ENCODE measurements around the gene SMPX. TPM values are rescaled to one million over a fixed set of nuclear protein-coding genes. Genes with fewer than 3 reads are reported as not detected.

Gene SMPX
- total RNA-seq, 1 experiment from 2014 or later = not detected

DNA sequence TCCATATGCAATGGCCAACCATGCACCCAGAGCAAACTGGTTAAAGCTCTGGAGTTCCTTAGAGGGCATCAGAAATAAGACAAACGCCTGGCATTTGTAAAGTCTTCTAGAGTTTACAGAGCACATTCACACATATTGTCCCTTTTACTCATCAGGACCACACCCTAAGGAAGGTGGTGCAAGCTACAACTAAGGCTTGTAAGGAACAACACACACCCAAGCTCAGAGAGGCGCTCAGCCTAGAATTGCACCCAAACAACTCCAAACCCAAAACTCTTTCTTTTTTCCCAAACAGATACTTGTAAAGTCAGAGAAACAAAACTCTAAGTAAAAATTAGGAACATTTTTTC, 46.1 kb downstream of the SMPX start:
- DNase-seq (ENCODE audit: low read depth) = no peak

DNA sequence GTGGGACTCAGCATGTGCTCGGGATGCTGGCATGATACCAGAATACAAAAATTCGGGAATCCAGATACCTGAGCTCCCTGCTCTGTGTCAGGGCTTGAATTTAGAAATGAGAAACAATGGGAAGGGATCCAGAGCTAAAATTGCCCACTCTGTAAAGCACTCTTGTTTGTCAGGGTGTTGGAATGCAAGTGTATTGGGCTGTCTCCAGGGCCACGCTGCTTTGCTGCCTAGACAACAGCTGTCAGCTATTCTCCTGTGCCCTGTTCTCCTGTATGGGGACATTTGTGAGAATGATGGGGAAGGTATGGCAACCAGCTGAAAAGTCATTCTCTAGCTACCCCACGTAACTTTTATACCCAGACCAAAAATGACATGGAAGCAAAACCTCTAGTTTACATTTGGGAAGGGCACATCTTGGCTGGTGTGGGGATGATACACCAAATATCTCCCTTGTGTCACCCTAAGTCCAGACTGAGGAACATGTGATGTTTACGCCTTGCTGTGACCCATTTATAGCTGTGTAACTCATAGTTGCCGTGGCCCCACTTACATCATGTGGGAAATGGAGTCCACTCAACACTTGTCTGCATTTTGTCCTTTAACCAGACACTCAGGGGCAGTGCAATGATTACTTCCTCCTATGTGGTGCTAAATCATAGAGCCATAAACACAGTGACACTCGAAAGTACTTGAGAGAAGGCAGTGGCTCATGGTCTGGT, 46.6 kb downstream of the SMPX start:
- no peak for DNase-seq (ENCODE audit: low read depth)

DNA sequence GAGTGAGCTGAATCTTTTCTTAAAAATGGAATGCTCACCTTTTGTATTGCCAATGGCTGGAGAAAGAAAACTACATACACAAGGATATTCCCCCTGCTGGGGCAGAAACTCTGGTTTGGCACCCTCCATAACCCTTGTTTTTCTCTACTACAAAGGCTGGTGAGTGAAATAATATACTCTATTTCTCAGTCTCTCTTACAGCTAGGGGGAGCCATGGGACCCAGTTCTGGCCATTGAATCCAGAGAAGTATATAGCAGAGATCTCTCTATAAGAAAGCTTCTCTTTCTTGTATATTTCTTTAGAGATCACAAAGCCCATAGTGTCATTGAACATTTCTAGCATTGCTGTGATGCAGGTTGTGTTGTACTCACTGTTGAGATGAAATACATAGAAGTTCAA, 49.8 kb downstream of the SMPX start:
- DNase-seq (ENCODE audit: low read depth) = no peak

DNA sequence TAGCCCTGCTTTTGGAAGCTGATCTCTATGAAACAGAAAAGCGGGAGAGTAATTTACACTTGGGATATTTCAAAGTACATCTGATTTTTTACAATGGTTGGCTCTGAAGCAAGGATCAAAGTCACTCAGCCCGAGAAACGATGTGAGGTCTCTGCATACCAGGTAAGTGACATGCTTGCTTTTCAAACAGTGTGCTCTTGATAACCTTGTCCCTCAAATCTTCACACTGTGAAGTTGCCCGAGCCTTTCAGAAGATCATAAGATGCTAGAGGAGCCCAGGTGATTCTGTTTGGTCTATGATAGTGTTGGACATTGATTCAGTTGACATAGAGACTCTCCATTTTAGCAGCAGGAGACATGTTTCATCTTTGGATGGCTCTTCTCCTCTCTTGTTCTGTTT, 52.7 kb downstream of the SMPX start:
- no peak for DNase-seq (ENCODE audit: low read depth)

DNA sequence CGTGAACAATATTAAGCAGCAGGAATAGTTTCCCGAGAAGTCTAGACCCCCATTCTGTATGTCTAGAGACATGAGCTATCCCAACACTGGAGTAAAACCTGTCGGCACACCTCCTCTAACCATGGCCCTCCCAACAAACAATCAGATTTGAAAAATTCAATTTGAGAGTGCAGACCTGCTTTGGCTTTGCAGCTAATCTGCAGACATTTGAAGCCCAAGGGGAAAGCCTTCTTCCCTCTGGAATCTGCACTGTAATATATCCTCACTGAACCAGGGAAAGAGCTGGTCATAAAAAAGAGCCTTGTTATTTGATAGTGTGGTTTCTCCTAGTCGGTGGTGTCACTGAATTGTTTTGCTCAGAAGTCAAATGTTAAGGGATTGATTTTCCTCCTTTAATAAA, 55.2 kb downstream of the SMPX start:
- no peak for DNase-seq (ENCODE audit: low read depth)

DNA sequence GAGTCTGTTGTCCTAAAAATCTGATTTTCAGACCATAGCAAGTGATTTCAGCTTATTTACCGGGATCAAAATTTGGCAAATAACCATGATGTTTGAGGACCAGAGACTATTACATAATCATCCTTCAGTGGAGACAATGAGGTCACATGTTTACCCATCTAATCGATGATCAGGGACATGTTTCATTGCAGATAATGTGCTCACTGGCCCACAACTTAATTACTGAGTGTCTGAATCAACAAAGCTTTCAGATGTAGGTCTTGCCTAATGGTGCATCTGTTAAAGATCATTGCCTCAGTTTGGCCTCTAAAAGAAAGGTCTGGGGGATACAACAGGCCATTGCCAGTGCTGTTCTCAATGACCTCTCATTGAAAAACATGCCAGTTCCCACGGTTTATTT, 56.9 kb downstream of the SMPX start:
- no peak for DNase-seq (ENCODE audit: low read depth)

DNA sequence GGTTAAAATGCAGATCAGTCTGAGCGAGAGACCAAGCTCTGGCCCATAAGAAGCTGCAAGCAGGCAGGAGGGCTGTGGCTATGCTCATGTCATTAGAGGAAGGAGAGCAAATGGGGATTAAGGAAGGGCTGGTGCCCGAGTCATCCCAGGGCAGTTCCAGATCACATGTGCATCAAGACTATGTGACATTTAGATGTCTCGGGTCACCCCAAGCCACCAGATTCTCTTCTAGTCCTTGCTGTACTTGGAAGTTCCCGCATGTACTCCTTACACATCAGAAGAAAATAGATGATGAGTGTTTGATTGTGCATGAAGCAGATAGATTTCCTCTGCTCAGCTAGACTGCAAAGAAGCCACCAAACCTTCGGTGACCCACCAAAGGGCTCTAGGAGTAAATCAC, 57.6 kb downstream of the SMPX start:
- DNase-seq (ENCODE audit: low read depth) = no peak

DNA sequence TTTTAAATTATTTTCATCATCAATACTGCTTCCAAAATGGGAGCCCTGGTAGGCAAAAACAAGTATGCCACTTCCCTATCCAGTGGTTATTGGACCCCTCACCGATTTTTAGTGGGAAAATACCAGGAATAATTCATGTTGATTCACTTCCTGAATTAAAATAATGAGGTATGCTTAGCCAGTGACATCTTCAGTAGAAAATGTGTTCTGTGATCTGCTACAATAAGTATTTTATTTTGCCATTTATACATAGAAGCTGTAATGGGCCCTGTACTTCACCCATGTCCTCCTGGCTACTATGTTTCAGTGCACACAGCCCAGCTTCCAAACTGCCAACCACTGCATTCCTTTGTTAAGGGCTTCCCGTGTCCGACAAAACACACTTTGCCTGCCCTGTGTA, 58.8 kb downstream of the SMPX start:
- no peak for DNase-seq (ENCODE audit: low read depth)

DNA sequence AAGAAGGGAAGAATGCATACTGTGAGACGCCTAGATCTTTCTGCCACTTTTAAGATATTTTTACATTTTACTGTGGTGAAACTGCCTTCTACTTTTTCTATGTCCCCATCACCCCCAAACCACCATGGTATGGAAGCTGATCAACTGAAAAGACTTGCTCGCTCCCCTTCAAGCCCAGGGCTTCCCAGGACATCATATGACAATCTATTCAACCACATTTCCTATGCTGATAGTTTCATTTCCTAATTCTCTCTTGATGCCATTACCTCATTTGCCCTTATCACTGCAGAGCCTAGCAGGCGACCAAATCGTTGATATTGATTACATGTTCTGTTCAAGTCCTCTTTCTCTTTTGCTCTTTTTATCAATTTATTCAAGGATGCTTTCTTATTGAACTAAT, 59.6 kb downstream of the SMPX start:
- DNase-seq (ENCODE audit: low read depth) = no peak

DNA sequence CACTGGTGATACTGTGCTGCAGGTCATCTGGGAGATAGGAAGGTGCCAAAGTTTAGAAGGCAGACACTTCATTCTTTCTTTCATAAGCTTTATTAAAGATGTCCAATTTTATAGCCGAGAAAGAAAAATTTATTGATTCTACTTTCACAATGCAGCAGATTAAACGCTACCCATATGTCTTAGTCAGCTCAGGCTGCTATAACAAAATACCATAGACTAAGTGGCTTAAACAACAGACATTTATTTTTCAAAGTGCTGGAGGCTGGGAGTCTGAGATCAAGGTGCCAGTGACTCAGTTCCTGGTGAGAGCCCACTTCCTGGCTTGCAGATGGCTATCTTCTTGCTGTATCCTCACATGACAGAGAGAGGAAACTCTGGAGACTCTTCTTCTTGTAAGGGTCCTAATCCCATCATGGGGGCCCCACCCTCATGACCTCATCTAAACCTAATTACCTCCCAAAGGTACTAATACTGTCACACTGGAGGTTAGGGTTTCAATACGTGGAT, 66.4 kb downstream of the SMPX start:
- peak; percentile 18 for DNase-seq (ENCODE audit: low read depth)

DNA sequence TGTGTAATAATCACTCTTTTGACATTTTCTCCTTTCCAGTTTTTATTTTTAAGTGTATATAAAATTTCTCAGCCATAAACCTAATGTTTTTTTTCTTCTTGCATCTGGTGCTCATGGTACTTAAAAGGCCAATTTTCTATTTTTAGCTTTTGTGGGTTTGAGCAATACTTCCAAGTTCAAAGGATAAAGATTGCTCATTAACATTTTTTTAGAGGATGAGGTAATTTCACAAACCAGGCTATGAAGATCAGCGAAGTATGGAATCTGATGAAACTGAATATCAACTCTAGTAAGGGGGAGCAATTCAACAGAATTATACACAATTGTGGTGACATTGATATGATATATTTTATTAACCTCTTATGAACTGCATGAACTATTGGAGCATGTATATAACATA, 74.0 kb downstream of the SMPX start:
- DNase-seq (ENCODE audit: low read depth) = no peak

DNA sequence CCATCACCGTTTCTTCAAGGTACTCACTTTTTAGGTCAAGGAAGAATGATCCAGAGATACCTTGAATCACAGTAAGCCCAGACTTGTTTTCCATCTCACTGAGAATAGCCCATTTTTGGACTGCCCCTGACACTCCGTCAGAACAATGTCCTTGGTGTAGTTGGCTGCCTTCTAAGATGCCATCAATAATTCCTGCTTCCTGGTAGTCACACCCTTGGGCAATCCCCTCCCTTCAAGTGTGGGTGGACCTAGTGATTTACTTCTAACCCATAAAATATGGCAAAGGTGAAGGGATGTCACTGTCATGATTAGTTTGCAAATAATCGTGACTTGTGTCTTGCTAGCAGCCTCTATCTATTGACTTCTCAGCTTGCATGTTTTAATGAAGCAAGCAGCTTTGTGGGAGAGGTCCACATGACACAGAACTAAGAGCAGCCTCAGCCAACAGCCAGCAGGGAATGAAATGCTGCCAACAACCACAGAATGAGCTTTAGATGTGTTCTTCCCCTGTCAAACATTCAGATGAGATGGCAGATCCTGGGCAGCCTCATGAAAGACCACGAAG, 79.8 kb downstream of the SMPX start:
- DNase-seq (ENCODE audit: low read depth) = no peak

DNA sequence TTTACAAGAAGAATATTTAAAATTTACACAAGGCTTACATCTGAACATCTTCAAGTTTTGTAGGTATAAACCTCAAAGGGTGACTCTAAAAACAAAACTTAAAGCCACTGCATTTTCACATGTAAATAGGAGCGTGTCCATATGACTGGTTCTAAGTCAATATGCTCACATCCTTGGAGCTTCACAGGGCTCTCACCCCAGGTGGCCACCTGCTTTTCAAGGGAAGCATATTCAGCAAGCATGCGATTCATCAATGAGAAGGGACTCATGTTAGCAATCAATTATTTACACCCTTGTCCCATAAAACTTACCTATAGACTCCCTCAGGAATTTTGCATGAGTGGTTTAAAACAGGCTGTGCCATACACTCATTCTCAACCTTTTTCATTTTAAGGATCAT, 82.0 kb downstream of the SMPX start:
- DNase-seq (ENCODE audit: low read depth) = no peak

DNA sequence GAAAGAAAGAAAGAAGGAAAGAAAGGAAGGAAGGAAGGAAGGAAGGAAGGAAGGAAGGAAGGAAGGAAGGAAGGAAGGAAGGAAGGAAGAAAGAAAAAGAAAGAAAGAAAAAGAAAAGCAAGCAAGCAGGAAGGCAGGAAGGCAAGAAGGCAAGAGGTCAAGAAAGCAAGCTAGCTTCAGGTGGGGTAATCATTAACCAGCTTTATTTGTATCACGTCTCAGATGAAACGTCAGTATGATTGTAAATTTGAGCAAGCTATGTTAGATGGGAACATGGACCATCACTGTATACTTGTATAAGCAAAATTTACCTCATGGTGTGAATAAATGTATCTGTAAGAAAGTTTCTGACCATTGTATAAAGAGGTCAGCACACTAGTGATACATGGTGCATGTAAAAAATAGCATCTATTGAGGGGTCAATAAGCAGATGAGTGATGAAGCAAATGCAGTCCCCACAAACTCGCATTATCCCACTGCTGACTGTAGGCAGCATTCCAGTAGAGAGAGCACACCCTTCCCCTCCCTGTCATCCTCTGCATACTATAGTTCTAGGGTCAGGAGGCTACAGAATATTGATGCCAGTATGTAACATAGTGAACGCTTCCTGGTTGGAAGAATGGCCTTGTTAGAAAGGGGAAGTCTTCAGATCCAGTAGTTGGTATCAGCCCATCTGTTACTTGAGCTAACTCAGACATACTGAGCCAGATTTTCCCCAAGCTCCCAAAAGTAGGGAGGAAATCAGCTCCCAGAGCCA, 83.3 kb downstream of the SMPX start:
- DNase-seq (ENCODE audit: low read depth) = no peak

DNA sequence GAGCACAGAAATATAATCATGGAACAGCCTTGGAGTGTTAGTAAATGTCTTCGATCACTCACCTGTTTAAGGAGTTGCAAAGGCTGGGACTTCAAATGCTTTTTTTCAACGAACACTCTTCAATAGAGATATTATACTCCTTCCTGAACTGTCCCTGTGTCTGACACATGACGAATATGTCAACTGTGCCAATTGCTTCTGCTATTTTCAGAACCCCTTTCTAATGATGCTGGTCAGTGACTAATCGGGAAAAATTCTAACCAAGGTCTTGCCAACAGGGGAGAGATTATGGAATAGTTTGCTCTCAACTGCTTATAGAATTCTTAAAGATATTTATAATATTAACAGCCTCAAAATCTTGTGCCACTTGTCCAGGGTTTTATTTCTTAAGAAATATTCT, 91.2 kb downstream of the SMPX start:
- DNase-seq (ENCODE audit: low read depth) = peak; percentile 20

DNA sequence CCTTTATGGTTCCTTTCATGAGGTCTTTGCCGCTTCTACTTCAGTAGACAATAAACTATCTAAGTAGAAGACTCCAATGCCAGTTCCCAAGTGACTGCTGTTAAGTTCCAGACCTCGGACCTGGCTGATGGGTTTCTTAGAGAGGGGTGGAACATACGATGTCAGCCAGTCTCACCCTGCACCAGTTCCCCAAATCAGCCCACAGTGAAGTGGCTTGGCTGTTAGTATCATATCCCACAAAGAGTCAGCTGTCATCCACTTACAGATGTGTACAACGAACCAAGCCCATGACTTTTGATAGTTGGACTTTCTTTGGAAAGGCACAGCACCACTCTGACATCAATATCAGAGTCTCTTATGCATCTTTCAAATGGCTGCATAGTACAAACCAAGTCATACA, 91.7 kb downstream of the SMPX start:
- DNase-seq (ENCODE audit: low read depth) = no peak

DNA sequence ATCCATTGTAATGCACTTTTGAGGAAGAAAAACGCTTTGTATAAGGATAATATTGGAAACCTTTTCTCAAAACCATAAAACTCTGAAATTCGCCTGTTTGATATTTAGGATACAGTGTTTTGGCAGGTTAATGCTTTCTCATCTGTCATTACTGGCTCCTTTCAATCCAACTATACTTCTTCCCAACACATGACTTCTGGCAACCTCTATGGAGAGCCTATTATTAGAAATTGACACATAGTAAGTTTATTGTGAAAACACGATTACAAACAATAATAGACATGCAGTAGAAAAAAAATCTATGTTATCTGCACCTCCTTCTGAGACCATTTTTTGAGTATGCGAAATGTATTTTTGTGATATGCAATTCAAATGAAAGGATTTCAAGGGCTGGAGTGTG, 95.2 kb downstream of the SMPX start:
- DNase-seq (ENCODE audit: low read depth) = no peak

DNA sequence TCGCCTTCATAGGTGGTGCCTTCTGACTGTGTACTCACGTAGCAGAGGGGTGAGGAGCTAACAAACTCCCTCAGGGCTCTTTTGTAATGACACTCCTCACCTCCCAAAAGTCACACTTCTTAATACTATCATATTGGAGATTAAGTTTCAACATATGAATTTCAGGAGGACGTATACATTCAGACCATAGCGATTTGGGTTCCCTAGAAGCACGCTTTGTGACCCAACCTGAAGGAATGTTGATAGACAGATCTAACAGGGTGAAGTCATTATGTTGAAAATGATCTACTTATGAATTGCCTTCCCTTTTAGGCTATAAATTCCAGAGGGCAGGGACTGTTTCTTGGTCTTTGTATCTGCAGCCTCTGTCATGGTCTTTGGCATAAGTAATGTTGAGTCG, 96.6 kb downstream of the SMPX start:
- no peak for DNase-seq (ENCODE audit: low read depth)

DNA sequence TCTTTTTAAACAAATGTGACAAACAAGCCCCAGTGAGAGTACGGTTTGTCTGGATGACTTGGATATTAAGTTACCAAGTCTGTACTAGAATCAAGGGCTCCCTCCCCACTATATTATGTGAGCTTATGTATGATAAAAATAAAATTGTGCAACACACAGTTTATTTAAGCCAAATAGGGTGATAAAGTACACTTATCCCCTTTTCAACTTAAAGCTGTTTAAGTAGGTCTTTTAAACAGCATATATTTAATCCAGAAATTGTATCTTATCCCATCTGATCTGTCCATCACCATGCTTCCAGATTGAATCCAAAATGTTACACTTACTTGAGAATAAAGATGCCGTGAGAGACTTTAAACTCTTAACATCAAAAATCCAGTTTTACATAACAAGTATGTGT, 97.8 kb downstream of the SMPX start:
- no peak for DNase-seq (ENCODE audit: low read depth)

DNA sequence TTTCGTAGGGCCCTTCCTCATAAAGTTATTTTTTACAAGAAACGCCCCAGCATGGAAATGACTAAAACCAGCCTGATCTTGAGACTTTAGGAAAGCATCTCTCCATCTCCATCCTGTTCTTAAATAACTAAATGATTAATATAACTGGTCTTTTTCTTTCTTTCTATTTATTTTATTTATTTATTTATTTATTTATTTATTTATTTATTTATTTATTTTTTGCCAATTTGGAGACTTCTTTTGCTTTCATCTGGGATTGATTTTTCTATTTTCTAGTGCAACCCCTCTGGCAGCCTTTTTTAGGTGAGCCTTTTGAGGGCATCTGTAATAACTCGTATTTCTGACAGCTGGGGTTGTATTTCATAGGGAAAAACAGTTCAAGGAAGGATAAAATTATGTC, 98.6 kb downstream of the SMPX start:
- no peak for DNase-seq (ENCODE audit: low read depth)

DNA sequence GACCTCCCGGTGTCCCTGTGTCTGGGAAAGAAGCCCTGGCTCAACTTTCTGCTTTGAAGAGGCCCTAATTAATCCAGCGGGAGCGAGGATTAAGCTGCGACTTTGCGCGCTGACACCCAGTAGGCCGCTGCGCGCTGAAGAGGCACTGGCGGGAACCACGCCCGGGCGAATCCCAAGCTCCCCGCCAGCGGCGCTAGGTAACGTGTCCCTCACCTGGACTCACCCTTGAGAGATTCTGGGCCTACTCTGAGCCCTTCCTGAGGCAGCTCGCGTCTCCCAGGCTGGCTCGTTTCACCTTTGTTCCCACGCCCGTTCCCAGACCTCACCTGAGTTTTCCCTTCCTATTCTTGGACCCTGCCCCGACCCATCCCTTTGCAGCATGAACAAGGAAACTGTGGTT, 99.2 kb downstream of the SMPX start:
- DNase-seq (ENCODE audit: low read depth) = no peak

DNA sequence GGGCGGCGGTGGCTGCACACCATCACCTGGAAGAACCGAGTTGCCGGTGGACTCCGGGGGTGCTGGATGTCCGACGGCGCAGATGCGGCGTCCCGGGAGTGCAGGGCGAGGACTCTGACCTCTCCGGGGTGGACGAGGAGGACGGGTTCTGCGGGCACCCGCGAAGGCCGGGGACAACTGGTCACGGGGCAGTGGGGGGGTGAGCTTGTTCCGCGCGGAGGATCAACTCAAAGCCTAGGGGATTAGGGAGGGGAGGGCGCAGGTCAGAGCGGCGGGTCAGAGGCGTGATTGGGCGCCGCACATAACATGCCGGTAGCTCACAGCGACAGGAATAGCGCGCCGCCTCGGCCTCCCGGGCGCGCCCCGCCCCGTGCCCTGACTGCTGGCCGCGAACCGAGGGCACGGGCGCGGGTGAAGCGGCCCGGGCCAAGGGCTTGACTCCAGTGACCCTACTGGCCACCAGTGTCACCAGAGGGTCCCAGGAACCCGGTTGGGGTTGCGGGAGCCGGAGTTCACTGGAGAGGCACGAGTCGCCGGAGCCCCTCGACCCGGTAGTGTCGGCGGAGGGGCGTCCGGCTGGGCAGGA, 99.7 kb downstream of the SMPX start, which contains the start of gene KLHL34:
Gene KLHL34, minus strand, starts transcription at position 179 of the 586 bp plus-strand sequence. CDS start 542 bp downstream, outside the sequence.
- no peak for DNase-seq (ENCODE audit: low read depth)

Data from Daoy (cell line).